Skeletal muscle satellite cell (primary cell): ENCODE results near the gene TACC2.

Experiments
- H3K27me3 ChIP-seq: 2 replicates; pipeline ENCODE4 v1.7.0; 2013; ENCODE audit warnings: low read length; ENCODE audit not compliant: control insufficient read depth, insufficient read depth
- H3K36me3 ChIP-seq: 2 replicates; pipeline ENCODE4 v1.7.0; 2013; ENCODE audit warnings: mild to moderate bottlenecking, control low read depth, low read length; ENCODE audit not compliant: insufficient read depth
- H3K4me1 ChIP-seq: 2 replicates; pipeline ENCODE4 v1.7.0; 2013; ENCODE audit warnings: low read length; ENCODE audit not compliant: control insufficient read depth, insufficient read depth
- H3K4me2 ChIP-seq: 2 replicates; pipeline ENCODE4 v1.7.0; 2013; ENCODE audit warnings: mild to moderate bottlenecking, low read length
- H3K4me3 ChIP-seq: 2 replicates; pipeline ENCODE4 v1.7.0; 2013; ENCODE audit warnings: low read length
- H3K9ac ChIP-seq: 2 replicates; pipeline ENCODE4 v1.7.0; 2013; ENCODE audit warnings: mild to moderate bottlenecking, low read depth, low read length, moderate library complexity
- H3K9me3 ChIP-seq: replicated peaks from 2 replicates; pipeline ENCODE4 v1.7.0; 2013; ENCODE audit warnings: mild to moderate bottlenecking, control low read depth, low read length

TACC2 gene

GRCh38 chr10:122248356-122249302, 259.7 kb downstream of the TACC2 start:
- Histone ChIP-seq H3K27me3 (no peaks in the 10 kb centered on the region), H3K9ac (no peak overlapping the region), H3K4me1 (no peaks in the 10 kb centered on the region), H3K4me2 (no peak overlapping the region), H3K36me3 (peaks cover 5% of the 10 kb centered on the region), H3K9me3 (no peaks in the 10 kb centered on the region), H3K4me3 (no peak overlapping the region)

GRCh38 chr10:122249303-122249850, 260.4 kb downstream of the TACC2 start:
- Histone ChIP-seq H3K4me1 (no peaks in the 10 kb centered on the region), H3K27me3 (no peaks in the 10 kb centered on the region), H3K9me3 (no peaks in the 10 kb centered on the region), H3K4me3 (no peak overlapping the region), H3K4me2 (no peak overlapping the region), H3K36me3 (peaks cover 5% of the 10 kb centered on the region), H3K9ac (no peak overlapping the region)

GRCh38 chr10:122249991-122250750, 261.2 kb downstream of the TACC2 start:
- H3K9me3 ChIP-seq, result no peaks in the 10 kb centered on the region
- peaks cover 5% of the 10 kb centered on the region for H3K36me3 ChIP-seq
- H3K4me1 ChIP-seq, result no peaks in the 10 kb centered on the region
- H3K9ac ChIP-seq, result no peak overlapping the region
- no peaks in the 10 kb centered on the region for H3K27me3 ChIP-seq
- H3K4me2 ChIP-seq, result no peak overlapping the region
- no peak overlapping the region for H3K4me3 ChIP-seq

GRCh38 chr10:122251459-122252255, 262.7 kb downstream of the TACC2 start:
- Histone ChIP-seq H3K4me3 (no peak overlapping the region), H3K4me2 (no peak overlapping the region), H3K9me3 (no peaks in the 10 kb centered on the region), H3K9ac (no peak overlapping the region), H3K27me3 (no peaks in the 10 kb centered on the region), H3K36me3 (no peaks in the 10 kb centered on the region), H3K4me1 (no peaks in the 10 kb centered on the region)

- no peaks in the 10 kb centered on the region for H3K36me3 ChIP-seq
- no peak overlapping the region for H3K9ac ChIP-seq
- no peak overlapping the region for H3K4me2 ChIP-seq
- no peak overlapping the region for H3K4me3 ChIP-seq
- H3K9me3 ChIP-seq, result no peaks in the 10 kb centered on the region
- H3K4me1 ChIP-seq, result no peaks in the 10 kb centered on the region
- H3K27me3 ChIP-seq, result no peaks in the 10 kb centered on the region
Observed at GRCh38 chr10:122252805-122253204, 263.8 kb downstream of the TACC2 start.

- H3K9ac ChIP-seq, result no peak overlapping the region
- no peaks in the 10 kb centered on the region for H3K36me3 ChIP-seq
- no peaks in the 10 kb centered on the region for H3K4me1 ChIP-seq
- H3K27me3 ChIP-seq, result no peaks in the 10 kb centered on the region
- no peak overlapping the region for H3K4me3 ChIP-seq
- no peak overlapping the region for H3K4me2 ChIP-seq
- no peaks in the 10 kb centered on the region for H3K9me3 ChIP-seq
Observed at GRCh38 chr10:122253605-122254004, 264.6 kb downstream of the TACC2 start.

GRCh38 chr10:122254831-122255230, 265.9 kb downstream of the TACC2 start:
- Histone ChIP-seq H3K4me1 (no peaks in the 10 kb centered on the region), H3K36me3 (no peaks in the 10 kb centered on the region), H3K4me3 (no peak overlapping the region), H3K9me3 (no peaks in the 10 kb centered on the region), H3K4me2 (no peak overlapping the region), H3K27me3 (no peaks in the 10 kb centered on the region), H3K9ac (no peak overlapping the region)

- H3K27me3 ChIP-seq, result no peaks in the 10 kb centered on the region
- no peaks in the 10 kb centered on the region for H3K4me1 ChIP-seq
- no peaks in the 10 kb centered on the region for H3K36me3 ChIP-seq
- H3K4me3 ChIP-seq, result no peak overlapping the region
- H3K9ac ChIP-seq, result no peak overlapping the region
- no peaks in the 10 kb centered on the region for H3K9me3 ChIP-seq
- H3K4me2 ChIP-seq, result no peak overlapping the region
Observed at GRCh38 chr10:122255509-122256301, 266.7 kb downstream of the TACC2 start.

- H3K4me3 ChIP-seq, result no peak overlapping the region
- no peak overlapping the region for H3K4me2 ChIP-seq
- no peaks in the 10 kb centered on the region for H3K9me3 ChIP-seq
- no peaks in the 10 kb centered on the region for H3K27me3 ChIP-seq
- no peaks in the 10 kb centered on the region for H3K36me3 ChIP-seq
- H3K9ac ChIP-seq, result no peak overlapping the region
- H3K4me1 ChIP-seq, result no peaks in the 10 kb centered on the region
Observed at GRCh38 chr10:122257041-122257440, 268.1 kb downstream of the TACC2 start.

GRCh38 chr10:122258136-122259074, 269.4 kb downstream of the TACC2 start:
- Histone ChIP-seq H3K36me3 (no peaks in the 10 kb centered on the region), H3K4me1 (no peaks in the 10 kb centered on the region), H3K4me3 (no peak overlapping the region), H3K27me3 (no peaks in the 10 kb centered on the region), H3K9me3 (no peaks in the 10 kb centered on the region), H3K4me2 (no peak overlapping the region), H3K9ac (no peak overlapping the region)
